HG03095 (cell line): Measurements from ENCODE around the gene FCER2.

Experiments
- ATAC-seq: cut with Tn5 transposase; IDR thresholded peaks from one replicate; pipeline ENCODE4 v1.9.1; 2021; ENCODE audit warnings: moderate library complexity; ENCODE audit not compliant: unreplicated experiment

Gene FCER2

DNA sequence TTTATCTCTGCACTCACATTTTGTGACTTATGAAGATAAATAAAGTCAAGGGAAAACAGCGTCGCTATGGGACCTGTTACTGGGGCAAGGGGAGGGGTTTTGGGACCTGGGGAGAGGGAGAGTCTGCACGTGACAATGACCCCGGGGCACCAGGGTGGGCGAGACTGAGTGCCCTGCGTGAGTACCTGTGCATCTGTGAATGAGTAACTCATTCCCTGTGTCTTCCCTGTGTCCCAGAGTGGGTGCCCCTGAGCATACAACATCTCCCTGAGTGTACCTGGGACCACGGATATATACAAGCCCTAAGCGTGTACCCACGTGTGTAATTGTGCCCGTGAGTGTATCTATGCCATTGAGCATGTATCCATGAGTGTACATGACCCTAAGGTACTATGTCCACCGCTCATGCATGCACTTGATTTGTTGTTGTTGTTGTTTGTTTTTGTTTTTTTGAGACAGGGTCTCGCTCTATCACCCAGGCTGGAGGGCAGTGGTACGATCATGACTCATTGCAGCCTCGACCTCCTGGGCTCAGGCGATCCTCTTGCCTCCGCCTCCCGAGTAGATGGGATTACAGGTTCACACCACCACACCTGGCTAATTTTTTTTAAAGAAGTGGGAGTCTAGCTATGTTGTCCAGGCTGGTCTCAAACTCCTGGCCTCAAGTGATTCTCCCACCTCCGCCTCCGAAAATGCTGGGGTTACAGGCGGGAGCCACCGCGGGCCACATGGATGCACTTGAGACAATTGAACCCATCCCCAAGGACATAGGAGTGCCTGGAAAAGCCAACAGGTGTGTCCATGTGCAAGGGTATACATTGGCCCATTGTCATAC, 21.9 kb downstream of the FCER2 start:
- no peak for ATAC-seq

DNA sequence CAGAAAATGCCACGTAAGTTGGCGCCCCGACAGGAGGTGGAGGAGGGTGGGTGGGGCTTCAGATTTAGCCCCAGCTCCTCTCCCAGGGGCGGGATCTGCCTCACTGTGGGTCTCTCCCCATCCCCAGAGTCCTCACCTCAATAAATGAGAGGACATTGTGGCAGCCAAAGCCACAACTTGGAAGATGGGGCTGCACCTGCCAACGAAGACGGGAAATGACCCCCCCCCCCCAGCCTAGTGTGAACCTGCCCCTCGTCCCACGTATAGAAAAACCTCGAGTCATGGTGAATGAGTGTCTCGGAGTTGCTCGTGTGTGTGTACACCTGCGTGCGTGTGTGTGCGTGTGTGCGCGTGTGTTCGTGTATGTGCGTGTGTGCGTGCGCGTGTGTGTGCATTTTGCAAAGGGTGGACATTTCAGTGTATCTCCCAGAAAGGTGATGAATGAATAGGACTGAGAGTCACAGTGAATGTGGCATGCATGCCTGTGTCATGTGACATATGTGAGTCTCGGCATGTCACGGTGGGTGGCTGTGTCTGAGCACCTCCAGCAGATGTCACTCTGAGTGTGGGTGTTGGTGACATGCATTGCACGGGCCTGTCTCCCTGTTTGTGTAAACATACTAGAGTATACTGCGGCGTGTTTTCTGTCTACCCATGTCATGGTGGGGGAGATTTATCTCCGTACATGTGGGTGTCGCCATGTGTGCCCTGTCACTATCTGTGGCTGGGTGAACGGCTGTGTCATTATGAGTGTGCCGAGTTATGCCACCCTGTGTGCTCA, 22.8 kb downstream of the FCER2 start:
- no peak for ATAC-seq

DNA sequence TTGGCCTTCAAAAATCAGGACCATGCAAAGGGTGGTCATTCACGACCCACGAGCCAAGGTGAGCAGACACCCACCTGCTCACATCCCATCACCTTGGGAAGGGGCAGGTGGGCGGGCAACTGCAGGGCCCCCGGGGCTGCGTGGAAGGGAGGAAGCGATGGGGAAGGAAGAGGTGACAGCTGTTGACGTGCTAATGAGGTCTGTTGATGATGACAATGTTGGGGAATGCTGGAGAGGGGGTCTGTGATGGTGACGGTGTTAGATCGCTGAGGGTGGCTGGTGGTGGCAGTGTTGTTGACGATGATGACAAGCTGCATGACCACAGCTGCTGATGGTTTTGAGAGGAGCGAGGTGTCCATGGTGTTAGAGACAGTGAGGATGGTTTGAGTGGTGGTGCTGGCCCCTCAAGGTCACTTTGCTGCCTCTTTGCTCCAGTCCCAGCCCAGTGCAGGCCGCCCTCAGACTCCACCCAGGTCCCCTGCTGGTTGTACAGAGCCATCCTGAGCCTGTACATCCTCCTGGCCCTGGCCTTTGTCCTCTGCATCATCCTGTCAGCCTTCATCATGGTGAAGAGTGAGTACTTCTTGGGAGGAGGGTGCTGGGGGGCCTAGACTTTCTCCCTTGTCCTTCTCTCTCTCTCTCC, 24.1 kb downstream of the FCER2 start:
- ATAC-seq: no peak

DNA sequence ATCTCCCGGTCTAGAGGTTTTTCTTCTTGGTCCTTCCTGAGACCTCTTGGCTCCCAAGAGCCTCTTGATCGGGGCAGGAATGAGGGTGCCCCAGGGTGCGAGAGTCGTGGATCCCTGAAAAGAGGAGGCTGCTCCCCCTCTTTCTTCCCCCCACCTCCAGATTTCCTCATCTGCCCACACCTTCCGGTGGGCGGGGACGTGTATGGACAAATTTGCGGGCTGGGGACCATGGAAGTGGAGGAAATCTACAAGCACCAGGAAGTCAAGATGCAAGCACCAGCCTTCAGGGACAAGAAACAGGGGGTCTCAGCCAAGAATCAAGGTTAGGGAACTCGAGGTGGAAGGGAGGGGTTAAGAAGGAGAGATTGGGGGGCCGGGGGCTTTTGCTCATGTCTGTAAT, 25.1 kb downstream of the FCER2 start, which contains the start of gene MCEMP1:
MCEMP1 (plus strand) TSS at position 237 of the 400 bp plus-strand sequence; CDS start at position 268, 31 bp downstream.
- ATAC-seq: no peak

DNA sequence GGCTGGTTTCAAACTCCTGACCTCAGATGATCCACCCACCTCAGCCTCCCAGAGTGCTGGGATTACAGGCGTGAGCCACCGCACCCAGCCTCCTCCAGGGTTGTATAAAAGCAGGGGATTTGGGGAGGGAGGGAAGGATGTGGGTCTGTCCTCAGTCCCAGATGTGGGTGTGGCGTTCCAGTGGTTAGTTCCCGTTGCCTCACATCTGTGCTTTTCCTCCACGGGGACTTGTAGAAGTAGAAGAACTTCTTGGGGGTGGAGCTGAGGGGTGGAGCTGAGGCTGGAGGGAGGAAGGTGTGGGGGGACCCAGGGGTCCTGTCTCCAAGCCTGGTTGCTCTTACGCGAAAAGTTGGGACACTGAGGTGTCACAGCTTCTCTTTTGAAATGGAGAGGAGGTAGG, 25.6 kb downstream of the FCER2 start:
- no peak for ATAC-seq

DNA sequence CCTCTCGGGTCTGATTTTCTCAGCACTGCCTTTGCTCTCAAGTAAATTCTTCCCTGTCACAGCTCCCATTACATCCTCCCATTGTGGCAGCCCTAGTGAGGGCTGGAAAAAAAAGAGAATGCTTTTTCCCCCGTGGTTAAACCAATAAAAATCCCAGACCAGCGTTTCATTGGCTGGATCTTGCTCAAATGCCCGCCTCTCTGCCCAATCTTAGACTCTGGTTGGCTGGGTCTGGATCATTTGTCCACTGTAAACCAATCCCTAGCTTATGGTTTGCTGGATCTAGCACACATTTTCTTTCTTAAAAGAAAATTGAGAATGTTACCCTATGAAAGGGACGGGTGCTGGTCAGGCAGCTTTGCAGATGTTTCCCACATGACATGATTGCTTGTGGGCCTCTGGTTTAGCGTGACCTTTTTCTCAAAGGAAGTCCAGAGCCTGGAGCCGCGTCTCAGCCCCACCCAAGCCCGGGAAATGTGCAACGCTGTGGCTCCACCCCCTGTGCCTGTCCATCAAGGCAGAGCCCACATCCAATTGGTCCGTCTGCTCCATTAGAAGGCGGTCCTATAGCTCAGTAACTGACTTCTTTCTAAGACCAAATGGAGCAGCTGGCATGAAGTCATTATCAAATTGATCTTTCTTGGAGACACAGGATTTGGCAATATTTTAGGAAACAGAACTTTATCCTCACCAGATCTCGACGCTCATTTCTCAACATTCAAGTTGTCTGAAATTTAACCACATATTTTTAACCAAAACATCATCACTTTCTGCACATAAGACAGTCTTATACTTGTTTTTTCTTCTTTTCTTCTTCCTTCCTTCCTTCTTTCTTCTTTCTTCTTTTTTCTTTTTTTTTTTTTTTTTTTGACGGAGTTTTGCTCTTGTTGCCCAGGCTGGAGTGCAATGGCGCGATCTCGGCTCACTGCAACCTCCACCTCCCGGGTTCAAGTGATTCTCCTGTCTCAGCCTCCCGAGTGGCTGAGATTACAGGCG, 27.6 kb downstream of the FCER2 start:
- no peak for ATAC-seq

DNA sequence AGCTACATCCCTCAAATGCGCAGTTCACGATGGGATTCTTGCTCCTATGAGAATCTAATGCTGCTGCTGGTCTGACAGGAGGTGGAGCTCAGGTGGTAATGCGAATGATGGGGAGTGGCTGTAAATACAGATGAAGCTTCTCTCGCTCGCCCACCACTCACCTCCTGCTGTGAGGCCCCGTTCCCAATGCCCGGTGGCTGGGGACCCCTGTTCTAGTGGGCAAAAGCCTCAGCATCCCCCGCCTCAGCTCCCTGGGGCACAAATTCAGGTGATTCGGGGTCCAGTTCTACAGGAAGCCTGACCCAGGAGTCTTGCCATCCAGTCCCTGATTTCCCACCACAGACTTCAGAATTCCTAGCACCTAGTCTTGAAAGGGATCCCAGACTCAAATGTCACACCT, 29.4 kb downstream of the FCER2 start:
- ATAC-seq: no peak

DNA sequence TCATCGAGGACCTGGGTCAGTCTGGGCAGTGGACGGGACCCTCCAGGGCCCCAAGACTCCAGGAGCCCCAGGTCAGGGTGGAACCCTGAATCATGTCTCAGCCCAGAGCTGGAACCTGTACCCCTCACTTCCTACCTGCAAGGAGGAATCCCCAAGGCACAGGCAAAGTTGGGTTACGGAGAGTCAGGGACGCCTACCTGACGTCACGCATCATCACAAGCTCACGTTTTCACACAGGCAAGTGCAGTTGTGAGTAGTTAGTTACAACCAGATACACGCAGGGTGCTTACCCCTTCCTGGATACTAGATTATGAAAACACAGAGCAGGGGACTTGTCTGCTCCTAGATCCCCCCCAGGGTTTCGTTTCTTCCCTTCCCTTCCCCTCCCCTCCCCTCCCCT, 31.1 kb downstream of the FCER2 start:
- ATAC-seq: no peak

DNA sequence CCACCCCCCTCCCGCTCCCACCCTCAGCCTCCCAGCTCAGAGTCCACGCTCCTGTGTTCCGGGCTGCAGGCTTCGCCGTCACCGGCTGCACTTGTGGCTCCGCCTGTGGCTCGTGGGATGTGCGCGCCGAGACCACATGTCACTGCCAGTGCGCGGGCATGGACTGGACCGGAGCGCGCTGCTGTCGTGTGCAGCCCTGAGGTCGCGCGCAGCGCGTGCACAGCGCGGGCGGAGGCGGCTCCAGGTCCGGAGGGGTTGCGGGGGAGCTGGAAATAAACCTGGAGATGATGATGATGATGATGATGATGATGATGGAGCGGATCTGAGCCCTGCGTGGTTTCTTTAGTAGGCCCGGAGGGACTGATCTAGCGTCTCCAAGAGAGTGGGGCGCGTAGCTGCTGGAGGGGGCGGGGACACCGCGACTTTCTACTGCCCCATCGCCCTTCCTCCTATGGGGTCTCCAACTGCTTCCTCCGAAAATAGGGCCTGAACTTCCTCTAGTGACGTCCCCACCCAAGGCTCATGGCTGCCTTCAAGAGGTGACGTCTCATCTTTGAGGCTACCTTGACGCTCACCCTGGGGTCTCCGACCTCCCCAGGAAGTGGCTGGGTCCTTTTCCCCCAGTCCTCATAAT, 31.7 kb downstream of the FCER2 start:
- no peak for ATAC-seq

DNA sequence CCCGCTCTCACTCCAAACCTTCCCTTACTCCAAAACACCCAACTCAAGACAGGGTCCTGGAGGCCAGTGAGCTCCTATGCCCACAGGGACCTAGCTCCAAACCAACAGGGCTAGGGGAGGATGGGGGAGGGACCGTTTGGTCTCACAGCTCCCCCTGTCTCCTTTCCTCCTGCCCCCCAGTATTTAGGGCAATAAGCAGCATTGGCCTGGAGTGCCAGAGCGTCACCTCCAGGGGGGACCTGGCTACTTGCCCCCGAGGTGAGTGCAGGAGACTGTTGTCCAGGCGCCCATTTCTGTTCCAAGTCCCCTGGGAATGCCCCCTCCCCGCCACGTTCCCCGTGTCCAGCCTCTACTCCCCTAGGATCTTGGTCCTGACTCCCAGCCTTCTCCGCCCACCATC, 32.3 kb downstream of the FCER2 start:
- ATAC-seq: no peak

DNA sequence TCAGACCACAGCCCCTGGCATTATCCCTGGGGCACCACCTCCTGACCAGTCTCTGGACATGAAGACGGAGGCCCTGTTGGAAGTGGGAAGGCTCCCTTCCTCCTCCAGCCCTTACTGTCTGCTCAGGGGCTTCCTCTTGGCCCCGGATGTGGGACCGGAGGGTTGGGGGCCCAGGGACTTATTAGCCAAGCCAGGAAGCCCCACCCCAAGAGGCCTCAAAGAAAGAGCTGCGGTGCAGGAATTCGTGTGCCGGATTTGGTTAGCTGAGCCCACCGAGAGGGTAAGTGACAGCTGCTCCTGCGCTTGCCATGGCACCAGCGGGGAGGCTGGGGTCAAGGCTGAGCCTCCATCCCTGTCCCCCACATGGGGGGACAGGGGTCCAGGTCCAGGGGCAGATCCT, 33.1 kb downstream of the FCER2 start, which contains the start of gene RETN:
RETN (plus strand) TSS at position 208 of the 400 bp plus-strand sequence. CDS start 278 bp downstream, outside the sequence.
- no peak for ATAC-seq

DNA sequence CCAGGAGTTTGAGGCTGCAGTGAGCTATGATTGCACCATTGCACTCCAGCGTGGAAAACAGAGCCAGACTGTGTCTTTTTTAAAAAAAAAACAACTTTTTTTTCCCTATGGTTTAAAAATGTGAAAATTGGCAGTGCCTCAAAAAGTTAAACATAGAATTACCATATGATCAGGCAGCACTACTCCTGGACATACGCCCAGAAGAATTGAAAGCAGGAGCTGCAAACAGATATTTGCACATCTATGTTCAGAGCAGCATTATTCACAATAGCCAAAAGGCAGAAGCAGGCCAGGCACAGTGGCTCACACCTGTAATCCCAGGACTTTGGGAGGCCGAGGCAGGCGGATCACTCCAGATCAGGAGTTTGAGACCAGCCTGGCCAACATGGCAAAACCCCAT, 36.9 kb downstream of the FCER2 start:
- no peak for ATAC-seq

DNA sequence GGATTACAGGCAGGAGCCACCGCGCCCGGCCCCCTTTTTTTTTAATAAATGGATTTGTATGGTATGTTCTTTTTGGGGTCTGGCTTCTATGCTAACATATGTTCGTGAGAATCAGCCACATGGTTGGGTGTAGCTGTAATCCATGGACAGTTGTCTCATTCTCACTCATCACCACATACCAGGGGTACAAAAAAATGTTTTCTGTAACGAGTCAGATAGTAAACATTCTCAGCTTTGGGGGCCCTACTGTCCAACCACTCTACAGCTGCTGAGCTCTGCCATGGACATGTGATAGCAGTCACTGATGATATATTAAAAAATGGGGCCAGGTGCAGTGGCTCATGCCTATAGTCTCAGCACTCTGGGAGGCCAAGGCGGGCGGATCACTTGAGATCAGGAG, 38.2 kb downstream of the FCER2 start:
- ATAC-seq: no peak

DNA sequence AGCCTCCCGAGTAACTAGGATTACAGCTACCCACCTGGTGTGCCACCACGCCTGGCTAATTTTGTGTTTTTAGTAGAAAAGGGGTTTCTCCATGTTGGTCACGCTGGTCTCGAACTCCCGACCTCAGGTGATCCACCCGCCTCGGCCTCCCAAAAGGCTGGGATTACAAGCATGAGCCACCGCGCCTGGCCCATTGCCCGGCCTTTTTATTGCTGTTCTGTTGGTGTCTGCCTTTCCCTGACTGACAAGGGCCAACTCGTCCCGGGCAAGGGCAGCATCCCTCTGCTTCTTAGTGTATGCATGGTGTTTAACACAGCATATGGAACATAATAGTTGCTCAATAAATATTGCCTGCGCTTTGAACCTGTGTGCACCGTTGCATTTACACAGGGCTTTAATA, 39.3 kb downstream of the FCER2 start:
- no peak for ATAC-seq

DNA sequence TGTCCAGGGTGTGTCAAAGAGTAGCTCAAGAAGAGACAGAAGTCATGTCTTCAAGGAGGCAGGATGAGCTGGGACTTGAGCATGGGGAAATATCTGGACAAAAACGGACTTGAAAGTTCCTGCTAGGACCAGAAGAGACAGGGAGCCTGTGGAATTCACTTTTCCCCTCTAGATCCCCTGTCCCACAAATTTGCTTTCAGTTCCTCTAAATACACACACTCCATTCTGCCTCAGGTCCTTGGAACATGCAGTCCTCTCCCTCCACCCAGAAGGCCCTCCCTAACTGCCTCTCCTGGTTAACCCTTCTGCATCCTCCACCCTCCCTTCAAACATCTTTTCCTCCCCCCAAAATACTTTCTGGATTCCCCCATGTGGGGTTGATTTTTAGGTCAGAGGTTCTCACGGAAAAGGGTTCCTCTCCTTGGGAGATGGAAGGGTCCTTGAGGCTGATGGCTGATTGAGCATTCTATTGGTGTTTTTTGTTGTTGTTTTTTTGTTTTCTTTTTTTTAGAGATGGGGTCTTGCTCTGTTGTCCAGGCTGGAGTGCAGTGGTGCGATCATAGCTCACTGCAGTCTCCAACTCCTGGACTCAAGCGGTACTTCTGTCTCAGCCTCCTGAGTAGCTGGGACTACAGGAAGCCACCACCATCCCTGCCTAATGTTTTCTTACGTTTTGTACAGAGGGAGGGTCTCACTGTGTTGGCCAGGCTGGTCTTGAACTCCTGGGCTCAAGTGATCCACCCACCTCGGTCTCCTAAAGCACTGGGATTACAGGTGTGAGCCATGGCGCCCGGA, 40.0 kb downstream of the FCER2 start:
- no peak for ATAC-seq

DNA sequence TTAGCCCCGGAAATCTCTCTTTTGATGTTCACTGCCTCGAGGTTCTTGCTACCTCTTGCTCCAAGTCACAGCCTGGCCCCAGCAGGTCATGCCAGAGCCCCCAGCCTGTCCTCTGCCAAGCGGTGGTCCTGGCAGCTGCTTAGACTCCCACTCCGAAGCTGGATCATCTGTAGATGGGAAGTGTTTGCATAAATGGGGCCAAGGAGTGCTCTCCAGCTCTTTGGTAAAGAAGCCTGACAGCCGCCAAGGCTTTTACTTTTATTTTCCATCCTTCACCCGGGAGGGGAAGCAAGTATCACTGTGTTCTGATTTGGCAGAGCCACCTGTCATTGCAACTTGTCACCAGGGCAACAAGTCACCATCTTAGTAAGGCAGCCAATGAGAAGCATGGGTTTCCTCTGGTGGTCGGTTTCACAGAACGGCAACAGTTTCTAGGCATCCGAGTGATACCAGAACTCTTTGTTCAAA, 43.7 kb downstream of the FCER2 start:
- ATAC-seq: peak; percentile 50

DNA sequence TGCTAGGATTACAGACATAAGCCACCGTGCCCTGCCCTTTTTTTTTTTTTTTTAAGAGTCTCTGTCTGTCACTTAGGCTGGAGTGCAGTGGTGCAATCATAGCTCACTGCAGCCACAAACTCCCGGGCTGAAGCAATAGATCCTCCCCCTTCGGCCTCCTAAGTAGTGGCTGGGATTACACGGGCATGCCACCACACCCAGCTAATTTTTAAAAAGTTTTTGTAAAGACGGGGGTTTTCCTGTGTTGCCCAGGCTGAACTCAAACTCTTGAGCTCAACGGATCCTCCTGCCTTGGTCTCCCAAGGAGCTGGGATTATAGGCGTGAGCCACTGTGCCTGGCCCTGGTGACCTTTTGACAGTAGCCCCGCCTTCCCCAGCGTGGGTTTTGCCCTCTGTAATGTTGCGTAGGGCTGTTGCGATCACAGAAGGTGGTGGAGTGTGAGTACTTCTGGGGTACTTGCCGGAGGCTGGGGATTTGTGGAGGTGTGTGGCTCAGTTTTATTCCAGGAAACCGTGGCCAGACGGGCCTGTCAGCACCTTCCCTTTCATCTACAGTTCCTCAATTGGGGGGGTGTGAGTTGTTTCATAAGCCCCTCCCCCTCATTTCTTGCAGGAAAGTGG, 44.7 kb downstream of the FCER2 start:
- no peak for ATAC-seq

DNA sequence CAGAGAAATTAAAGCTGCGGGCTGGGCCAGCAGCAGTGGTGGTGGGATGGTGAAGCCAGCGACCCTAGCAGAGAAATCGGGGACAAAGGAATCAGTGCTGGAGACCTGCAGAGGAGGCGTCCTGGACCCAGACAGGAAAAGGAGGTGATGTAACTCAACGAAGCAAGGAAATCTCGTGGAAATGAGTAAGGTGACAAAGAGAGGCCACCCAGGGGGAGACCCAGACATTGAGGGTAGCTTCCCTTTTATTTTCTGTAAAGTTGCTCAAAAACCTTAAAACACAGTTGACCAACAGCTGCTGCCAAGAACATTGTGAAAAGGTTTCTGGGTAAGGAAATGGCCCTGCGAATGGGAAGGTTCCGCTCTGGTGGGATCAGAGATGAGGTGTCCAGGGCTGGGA, 46.4 kb downstream of the FCER2 start:
- ATAC-seq: no peak

DNA sequence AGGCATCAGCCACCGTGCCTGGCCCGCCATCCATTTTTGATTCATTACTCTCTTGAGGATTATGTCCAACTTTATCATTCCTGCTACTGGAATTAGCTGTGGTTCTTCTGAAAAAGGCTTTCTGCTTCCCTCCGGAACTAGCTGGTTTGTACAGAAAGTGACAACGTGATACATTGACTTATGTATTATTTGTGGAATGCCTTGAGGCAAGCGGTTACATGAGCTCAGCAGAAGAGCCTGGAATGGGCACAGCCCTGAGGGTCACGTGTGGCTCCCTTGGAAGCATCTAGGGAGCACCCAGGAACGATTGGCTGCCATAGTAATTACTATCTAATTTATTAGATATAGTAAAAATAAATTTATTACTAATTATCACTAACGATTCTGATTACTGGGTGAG, 47.5 kb downstream of the FCER2 start:
- ATAC-seq: no peak
